ENCODE data around the gene GPR153.

Gene GPR153

DNA sequence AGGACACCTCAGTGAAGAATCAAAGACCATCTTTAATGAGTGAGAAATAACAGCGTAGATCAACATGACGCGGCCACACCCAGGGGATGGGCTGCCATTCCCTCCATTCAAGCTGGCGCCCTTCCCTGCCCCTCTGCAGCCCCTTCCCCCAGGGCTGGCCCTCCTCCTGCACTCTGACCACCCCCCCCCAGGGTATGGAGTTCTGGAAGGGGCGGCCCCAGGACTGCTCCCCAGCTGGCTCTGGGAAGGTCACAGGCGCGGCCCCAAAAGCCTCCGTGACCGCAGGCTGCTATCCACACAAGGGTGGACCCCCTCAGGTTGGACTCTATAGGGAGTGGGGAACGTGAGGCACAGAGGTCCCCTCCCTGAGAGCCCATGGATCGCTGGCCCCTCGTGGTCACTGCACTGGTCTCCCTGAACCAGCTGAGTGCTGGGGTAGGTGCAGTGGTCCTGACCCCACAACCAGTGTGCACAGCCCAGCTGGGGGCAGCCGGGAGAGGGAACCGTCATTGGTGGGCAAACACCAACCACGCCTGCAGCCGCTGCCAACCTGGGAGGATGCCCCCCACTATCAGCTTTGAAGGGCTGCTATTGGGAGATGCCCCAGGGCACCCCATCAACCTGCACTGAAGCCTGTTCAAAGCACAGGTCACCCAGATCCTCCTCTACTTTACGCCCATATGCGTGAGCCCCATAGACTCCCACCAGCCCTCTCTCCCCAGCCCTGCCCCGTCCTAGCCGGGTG is 16.1 kb upstream of the GPR153 start:
- TF ChIP-seq, protein P1, sequence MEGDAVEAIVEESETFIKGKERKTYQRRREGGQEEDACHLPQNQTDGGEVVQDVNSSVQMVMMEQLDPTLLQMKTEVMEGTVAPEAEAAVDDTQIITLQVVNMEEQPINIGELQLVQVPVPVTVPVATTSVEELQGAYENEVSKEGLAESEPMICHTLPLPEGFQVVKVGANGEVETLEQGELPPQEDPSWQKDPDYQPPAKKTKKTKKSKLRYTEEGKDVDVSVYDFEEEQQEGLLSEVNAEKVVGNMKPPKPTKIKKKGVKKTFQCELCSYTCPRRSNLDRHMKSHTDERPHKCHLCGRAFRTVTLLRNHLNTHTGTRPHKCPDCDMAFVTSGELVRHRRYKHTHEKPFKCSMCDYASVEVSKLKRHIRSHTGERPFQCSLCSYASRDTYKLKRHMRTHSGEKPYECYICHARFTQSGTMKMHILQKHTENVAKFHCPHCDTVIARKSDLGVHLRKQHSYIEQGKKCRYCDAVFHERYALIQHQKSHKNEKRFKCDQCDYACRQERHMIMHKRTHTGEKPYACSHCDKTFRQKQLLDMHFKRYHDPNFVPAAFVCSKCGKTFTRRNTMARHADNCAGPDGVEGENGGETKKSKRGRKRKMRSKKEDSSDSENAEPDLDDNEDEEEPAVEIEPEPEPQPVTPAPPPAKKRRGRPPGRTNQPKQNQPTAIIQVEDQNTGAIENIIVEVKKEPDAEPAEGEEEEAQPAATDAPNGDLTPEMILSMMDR (IDR thresholded peaks at IDR 0.05): no peak

DNA sequence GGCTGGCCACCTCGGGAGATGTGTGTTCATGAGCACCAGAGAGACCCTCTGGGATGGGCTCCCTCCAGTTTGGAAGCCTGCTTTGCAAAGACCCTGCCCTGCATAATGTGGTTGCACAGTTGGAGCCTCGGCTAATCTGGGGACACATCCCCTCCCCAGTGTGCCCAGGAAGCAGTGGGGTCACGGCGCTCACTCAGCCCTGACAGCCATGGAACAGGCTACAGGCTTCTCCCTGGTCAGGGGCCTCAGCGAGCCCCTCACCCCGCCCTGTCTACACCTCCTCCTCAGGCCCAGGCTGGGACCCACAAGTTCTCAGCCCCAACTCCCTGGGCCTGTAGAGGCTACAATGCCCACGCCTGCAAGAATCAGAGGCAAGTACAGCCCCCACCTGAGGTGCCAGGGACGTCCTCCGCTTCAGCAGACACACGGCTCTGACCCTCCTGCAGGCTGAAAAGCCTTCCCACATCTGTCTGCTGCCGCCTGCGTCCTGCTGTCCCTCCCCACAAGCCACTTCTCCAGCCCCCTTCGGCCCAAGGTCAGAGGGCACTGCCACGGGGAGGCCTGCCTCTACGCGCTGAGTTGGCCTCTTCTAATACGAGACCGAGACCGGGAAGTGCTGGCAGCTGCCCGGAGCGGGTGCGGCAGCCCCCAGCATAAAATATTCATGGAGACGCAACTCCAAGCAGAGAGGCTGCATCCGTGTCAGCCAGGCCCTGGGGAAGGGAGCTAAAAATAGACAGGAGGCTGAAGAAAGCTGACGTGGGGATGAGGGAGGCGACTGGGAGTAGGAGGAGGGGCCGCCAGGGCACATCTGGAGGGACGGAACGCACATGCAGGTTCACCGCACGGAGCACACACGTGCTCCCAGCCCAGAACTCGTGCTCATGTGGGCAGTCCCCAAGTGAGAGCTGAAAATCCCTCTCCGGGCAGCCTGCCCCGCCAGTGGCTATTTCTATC is 15.2 kb upstream of the GPR153 start:
- TF ChIP-seq, protein P1 (IDR thresholded peaks at IDR 0.05): no peak

DNA sequence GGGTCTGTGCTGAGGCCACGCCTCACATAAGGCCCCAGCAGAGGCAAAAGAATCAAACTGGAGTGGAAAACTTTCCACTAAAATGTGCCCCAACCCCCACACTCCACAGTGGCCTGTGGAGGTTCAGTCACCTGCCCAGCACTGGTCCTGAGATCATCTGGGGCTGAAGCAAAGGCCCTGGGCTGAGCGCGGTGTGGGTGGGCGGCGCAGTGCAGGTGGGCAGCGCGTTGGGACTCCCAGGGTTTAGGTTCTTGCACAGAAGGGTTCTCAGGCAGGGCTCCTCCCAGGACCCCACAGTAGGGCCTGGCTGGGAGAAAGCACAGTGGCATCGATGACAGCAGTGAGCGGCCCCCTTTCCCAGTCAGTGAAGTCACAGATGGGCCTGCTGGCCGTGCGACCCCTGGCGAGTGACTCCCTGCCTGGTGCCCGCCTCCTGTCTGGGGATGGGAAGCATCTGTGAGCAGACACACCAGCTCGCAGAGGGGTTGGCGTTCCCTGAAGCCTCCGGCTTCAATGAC is 13.8 kb upstream of the GPR153 start:
- TF ChIP-seq, protein P1 (IDR thresholded peaks at IDR 0.05): no peak

DNA sequence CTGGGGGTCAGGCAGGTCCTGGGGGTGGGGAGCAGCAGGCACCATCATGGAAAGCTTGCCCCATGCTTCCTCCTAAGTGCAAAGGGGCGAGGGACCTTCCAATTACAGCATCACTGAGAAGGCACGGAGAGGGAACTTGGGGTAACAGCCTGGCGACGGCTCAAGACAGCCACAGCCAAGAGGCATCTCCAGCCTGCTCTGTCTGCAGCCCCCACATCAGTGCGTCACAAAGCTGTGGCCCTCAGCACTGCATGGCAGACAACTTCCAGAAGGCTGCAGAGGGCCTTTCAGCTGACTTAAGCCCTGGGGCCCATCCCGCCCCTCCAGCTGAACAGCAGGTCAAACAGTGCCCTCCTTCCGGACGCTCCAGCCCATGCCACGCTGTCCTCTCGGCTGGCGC is 13.2 kb upstream of the GPR153 start:
- TF ChIP-seq, protein P1 (IDR thresholded peaks at IDR 0.05): no peak

DNA sequence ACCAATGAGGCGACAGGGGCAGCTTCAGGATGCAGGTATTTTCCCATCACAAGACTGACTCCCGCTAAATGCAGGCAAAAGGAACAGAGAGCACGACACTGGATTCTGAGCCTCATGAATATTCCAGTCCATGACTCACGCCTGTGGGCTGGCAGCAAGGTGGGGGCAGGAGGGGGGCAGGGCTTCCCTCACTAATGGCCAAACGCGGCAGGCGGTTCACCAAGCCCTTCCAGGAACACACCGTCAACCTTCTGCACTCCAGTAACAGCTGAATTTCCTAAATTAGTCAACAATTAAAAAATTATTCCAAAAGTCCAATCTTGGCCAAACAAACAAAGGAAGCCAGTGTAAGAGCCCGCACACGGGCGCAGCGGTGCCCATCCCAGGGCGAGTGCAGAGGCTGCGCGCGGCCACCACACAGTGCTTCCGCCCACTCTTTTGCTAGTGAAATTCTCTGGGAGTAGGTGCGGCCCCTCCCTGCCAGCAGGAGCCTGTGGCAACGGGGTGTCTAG is 12.5 kb upstream of the GPR153 start:
- TF ChIP-seq, protein P1 (IDR thresholded peaks at IDR 0.05): no peak

DNA sequence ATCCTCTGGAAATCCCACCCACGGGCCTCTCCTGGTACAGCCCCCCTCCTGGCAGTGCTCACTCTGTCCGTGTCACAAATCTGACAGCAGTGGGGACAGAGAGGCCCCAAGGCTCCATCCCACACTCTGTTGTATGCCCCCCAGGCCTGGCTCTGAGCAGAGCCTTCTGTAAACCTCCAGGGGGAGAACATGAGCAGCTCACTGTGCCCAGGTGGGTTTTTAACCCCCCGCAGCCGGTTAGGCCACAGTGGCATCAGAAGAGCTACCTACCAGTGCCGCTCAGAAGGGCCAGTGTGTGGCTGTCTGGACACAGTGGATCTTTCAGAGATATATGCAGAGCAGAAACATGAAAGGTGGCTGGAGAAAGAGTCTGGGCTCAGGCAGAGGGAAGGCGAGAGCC is 12.0 kb upstream of the GPR153 start:
- TF ChIP-seq, protein P1 (IDR thresholded peaks at IDR 0.05): no peak

DNA sequence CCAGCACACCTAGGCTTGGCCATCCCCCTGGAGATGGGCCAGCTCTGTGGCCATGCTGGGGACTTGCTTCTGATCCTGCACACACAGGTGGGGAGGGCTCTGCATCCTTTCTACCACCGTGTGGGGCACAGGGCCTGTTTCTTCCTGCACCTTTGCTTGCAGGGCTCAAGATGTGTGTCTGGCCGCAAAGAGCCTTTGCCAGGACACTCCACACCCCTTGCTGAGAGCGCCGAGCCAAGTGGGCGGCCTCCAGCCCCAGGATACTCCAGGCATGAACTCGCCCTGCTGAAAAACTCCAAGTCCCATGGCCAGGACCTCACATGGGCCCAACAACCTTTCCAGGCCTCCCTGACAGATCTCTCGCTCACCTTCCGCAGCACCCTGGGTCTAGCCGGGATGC is 11.6 kb upstream of the GPR153 start:
- TF ChIP-seq, protein P1 (IDR thresholded peaks at IDR 0.05): no peak

All from LNCAP (cell line).